HG02884 (cell line): Measurements from ENCODE around the gene AKT1.

Experiments used
- ATAC-seq: cut with Tn5 transposase; IDR thresholded peaks from one replicate; pipeline ENCODE4 v1.9.1; 2021; ENCODE audit warnings: mild to moderate bottlenecking, moderate library complexity; ENCODE audit not compliant: unreplicated experiment

Gene AKT1

GRCh38 chr14:104786726-104787675, 8.5 kb downstream of the AKT1 start:
- ATAC-seq = no peak

- ATAC-seq = no peak
These were observed 9.4 kb downstream of the AKT1 start for GRCh38 chr14:104786091-104786586.

- no peak for ATAC-seq
These were observed 9.9 kb downstream of the AKT1 start for GRCh38 chr14:104785708-104786080.

DNA sequence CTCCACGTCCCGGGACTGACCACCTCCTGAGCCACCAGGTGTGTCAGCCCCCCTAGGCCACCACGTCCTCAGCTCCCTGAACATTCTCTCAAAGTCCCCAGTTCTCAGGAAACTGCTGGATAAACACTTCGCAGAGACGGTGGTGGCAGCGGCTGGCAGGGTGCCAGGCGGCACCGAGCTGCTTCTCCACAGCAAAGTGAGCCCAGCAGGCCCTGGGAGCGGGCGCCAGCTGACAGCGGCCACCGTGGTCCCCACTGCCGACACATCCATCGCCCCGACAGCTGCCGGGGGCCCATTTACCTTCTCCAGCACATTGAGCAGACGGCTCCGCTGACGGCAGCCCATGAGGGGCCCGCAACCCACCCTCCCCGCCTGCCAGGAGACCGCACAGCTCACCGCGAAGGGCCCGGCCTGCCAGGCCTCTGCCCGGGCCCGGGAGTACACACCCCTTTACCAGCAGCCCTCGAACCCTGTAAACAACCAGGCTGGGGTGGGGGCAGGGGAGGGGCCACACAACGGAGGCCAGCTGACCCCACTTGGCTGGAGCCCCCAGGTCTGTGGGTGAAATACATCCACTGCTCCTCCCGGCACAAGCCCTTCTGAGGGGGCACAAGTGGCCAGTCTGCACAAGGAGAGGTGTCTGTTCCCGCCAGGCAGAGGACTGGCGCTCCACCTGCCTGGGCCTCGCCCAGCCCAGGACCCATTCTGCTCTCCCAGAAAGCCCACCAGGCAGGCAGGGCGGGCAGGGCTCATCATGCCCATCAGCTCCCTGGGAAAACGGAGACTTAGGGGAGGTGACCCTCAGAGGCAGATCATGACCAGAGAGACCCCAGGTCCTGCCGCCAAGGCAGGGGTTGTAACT, 10.5 kb downstream of the AKT1 start:
- no peak for ATAC-seq

DNA sequence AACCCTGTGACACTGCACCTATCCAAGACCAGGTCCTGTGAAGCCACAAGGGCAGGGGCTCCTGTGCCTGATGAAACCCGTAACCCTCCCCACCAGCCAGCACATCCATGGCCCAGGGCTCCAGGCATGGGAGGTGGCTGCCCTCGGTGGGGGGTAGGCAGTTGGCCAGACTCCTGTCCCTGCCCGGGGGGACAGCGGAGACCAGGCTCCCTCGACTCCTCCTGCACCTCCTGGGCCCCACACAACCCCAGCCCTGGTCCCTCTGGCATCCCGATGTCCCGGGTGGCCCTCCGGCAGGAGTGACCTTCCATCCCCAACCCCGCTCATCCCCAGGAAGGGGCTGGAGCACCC, 11.4 kb downstream of the AKT1 start:
- ATAC-seq = no peak

DNA sequence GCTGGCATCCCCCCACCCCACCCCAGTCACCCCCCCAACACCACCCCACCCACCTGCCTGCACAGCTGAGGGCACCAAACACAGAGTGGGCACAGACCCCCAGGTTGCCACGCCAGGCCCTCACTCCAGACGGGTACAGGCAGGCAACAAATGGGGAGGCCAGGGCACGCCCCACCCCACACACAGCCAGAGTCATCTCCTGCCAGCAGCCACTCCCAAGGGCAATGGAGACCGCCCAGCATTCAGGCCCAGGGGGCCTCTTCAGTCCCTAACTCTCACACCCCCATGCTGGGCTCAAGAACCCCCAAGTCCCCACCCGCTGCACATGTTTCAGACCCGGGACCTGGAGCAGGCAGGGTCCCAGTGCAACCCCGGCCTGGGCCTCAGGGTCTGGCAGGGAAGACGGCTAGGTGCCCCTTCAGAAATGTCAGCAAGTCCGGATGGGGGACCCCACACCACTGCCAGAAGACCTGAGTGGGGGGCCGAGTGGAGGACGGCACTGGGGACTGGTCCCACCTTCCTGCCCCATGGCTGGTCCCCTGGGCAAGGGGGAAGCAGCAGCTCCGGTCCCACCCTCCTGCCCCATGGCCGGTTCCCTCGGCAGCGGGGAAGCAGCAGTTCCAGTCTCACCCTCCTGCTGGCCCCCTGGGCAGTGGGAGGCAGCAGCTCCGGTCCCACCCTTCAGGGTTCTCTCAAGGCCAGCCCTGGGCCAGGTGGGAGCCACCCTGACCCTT, 11.9 kb downstream of the AKT1 start:
- ATAC-seq = no peak

DNA sequence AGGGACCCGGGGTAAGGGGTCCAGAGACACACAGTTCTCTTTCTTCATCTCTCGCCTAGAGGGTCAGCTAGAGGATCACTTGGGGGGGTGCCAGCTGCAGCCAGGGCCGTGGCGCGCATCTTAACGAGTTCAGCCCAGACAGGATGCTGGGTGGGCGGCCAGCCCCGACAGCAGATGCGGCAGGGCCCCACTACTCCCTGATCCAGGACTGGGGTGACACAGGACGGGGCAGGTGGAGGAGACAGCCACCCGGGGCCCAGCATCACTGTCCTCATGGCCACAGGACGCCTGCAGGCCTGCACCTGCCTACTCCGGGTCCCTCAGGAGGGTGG, 12.8 kb downstream of the AKT1 start:
- no peak for ATAC-seq

GRCh38 chr14:104782086-104782807, 13.3 kb downstream of the AKT1 start:
- no peak for ATAC-seq

- ATAC-seq = no peak
These were observed 14.1 kb downstream of the AKT1 start for GRCh38 chr14:104781271-104782077.

- ATAC-seq = no peak
These were observed 15.0 kb downstream of the AKT1 start for GRCh38 chr14:104780513-104781030.

DNA sequence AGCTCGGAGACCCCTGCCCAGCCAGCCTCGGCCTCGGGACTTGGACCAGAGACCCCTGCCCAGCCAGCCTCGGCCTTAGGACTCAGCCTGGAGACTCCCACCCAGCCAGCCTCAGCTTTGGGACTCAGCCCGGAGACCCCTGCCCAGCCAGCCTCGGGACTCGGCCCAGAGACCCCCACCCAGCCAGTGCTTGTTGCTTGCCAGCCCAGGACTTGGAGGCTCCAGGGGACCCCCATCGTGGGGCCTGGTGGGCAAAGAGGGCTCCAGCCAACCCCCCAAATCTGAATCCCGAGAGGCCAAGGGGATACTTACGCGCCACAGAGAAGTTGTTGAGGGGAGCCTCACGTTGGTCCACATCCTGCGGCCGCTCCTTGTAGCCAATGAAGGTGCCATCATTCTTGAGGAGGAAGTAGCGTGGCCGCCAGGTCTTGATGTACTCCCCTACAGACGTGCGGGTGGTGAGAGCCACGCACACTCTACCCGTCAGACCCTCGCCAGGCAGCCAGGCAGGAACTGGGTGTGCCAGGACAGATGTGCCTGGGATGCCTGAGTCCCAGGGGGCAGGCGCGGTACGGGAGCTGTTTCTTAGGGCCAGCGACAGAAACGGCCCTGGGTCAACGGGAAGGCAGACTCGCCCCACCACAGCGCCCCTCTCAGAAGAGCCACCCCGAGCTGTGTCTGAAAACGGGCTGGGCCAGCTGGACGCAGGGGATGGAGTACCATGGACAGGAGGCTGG, 15.6 kb downstream of the AKT1 start:
- no peak for ATAC-seq

DNA sequence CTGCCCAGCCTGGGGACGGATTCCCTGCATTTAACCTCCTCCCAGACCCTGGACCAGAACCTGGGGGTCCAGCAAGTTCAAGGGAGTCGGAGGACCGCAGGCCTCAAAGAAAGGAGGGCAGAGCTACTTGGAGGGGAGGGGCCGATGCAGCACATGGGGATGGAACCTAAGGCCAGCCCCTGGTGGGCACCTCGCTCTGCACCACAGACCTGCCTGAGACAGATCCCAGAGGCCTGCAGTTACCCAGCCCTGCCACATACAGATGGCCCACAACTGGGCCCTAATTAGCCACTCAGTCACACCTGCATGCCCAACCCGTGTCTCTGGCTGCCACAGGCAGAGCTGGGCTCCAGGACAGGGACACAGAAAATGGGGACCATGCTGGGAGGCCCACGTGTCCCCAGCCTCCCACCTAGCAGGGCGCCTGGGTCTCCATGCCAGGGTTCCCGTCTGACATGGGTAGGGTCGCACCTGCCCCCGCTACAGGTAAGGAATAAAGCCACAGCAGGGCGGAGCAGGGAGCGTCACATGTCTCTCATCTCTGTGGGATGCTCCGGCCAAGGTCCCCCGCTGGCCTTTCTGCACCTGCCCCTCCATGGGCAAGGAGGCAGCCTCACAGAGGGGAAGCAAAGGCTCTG, 16.7 kb downstream of the AKT1 start:
- ATAC-seq = no peak

DNA sequence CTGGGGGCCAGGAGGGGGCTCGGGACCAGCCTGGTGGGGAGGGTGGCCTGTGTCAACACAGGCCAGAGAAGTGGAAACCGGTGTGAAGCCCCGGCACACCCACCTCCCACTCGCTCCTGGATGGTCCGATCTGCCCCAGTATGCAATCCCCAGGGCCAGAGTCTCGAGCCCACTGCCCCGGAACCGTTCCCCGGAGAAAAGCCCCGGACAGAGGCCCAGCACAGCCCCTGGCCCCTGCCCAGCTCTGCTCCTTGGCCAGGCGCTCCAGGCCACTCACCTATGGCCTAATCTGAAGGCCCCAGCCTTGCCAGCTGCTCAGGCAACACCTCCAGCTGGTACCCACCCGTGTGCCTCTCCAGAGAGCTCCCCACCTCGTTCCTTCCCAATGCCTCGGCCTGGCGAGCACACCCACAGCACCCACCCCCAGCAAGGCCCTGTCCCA, 17.7 kb downstream of the AKT1 start:
- no peak for ATAC-seq

- no peak for ATAC-seq
These were observed 18.4 kb downstream of the AKT1 start for GRCh38 chr14:104776961-104777807.

DNA sequence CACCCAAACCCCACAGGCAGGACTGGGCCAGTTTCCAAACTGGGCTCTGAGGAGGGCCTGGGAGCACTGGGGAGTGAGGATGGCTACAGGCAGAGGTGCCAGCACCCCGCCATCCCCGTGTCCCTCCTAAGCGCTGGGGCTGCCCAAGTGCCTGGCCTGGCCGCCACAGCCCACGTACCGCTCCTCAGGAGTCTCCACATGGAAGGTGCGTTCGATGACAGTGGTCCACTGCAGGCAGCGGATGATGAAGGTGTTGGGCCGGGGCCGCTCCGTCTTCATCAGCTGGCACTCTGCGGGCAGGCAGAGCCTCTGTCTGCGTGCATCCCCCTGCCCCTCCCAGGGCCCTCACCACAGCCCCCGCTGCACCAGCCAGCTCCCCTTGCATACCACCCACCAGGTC, 19.1 kb downstream of the AKT1 start:
- ATAC-seq = no peak

DNA sequence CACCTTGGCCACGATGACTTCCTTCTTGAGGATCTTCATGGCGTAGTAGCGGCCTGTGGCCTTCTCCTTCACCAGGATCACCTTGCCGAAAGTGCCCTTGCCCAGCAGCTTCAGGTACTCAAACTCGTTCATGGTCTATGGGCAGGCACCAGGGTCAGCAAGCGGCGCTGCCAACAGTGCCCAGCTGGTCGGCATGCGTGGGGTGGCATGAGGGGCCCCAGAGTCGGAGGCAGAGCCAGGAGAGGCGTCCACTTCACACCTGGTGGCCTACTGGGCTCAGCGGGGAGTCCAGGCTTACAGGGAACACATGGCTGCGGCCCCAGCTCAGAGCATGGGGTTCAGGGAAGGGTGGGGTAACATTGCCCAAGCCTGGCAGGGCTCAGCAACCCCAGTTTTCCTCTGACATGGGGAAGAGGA, 20.5 kb downstream of the AKT1 start:
- no peak for ATAC-seq

- no peak for ATAC-seq
These were observed 21.0 kb downstream of the AKT1 start for GRCh38 chr14:104774453-104775072.
